K562 (cell line): Measurements from ENCODE around the gene NRG2. TPM values are rescaled to one million over a fixed set of nuclear protein-coding genes. Genes with fewer than 3 reads are reported as not detected.

Experiments used
- ATAC-seq: fragments of 200-7000 bp; cut with Tn5 transposase; 3 replicates; pipeline ENCODE4 v1.9.1; 2020; ENCODE audit warnings: moderate library complexity
- BruUV-seq: library from RNA; stranded (reverse); fragments of 400-500 nt; replicated peaks from 2 replicates; lab custom pipeline; 2021; lab: Mats Ljungman, UMichigan
- CTCF ChIA-PET: fragments of 300-600 bp; formaldehyde crosslinking; extraction: SDS; loops from one replicate; lab custom pipeline; 2021; ENCODE audit warnings: low intra/inter-chr PET ratio; lab: Yijun Ruan, JAX
- POLR2A ChIA-PET: fragments of 300-600, 350-650 bp; sonication (Branson Sonifier 250); formaldehyde crosslinking; extraction: SDS; loops from one replicate; lab custom pipeline; 2021; ENCODE audit warnings: antibody characterized with exemption, inconsistent platforms; lab: Yijun Ruan, JAX
- DNase-seq, 4 experiments: peaks; one replicate each; pipeline versions ENCODE4 v3.0.0 to v3.0.0-alpha.2; 2011 to 2018; ENCODE audit warnings: low spot score in 3 of 4, mixed read lengths in 3 of 4; ENCODE audit errors: extremely low read depth in 1 of 4
- FAIRE-seq: peaks from 2 replicates; lab custom pipeline; 2011; peaks lifted over from hg19 to GRCh38; lab: Jason Lieb, UNC
- H2AFZ ChIP-seq: 2 replicates; pipeline ENCODE4 v1.6.0; 2011; ENCODE audit warnings: low read depth, low read length, control low read depth, inconsistent platforms
- H3K27ac ChIP-seq: fragments of 200-600 bp; 3 replicates; pipeline ENCODE4 v1.8.0; 2011; ENCODE audit warnings: low read depth, mild to moderate bottlenecking, control low read depth, inconsistent platforms, low read length, moderate library complexity, mixed read lengths; ENCODE audit errors: extremely low read depth
- H3K27me3 ChIP-seq, 2 experiments: fragments of 300-600 bp in 1 of 2; 2 replicates in 1 of 2; 3 replicates in 1 of 2; pipeline versions ENCODE4 v1.6.0 to v1.8.0; 2011; ENCODE audit warnings: inconsistent platforms in 2 of 2, low read length in 2 of 2, mild to moderate bottlenecking in 1 of 2, mixed read lengths in 1 of 2, moderate library complexity in 1 of 2; ENCODE audit not compliant: control insufficient read depth in 2 of 2, insufficient read depth in 2 of 2
- H3K36me3 ChIP-seq: fragments of 300-600 bp; 3 replicates; pipeline ENCODE4 v1.8.0; 2011; ENCODE audit warnings: mild to moderate bottlenecking, low read length, inconsistent platforms; ENCODE audit not compliant: control insufficient read depth, insufficient read depth
- H3K4me1 ChIP-seq, 2 experiments: fragments of 200-600 bp in 1 of 2; replicated peaks in 1 of 2; 2 replicates in 1 of 2; 3 replicates in 1 of 2; pipeline versions ENCODE4 v1.5.1 to v1.8.0; 2011; ENCODE audit warnings: inconsistent platforms in 2 of 2, low read length in 2 of 2, mild to moderate bottlenecking in 1 of 2, mixed read lengths in 1 of 2, moderate library complexity in 1 of 2; ENCODE audit not compliant: control insufficient read depth in 2 of 2, insufficient read depth in 2 of 2
- H3K4me2 ChIP-seq: 2 replicates; pipeline ENCODE4 v1.6.1; 2011; ENCODE audit warnings: low read length, control low read depth, inconsistent platforms, mixed read lengths; ENCODE audit not compliant: insufficient read depth
- H3K4me3 ChIP-seq: fragments of 200-600 bp; sonication (generic), shearing (Covaris generic); 2 replicates; pipeline ENCODE4 v1.5.1; 2016; ENCODE audit warnings: control low read depth, inconsistent platforms
- H3K79me2 ChIP-seq: fragments of 200-600 bp; 3 replicates; pipeline ENCODE4 v1.8.0; 2011; ENCODE audit warnings: low read length, inconsistent platforms; ENCODE audit not compliant: control insufficient read depth, insufficient read depth
- H3K9ac ChIP-seq, 2 experiments: 2 replicates each; pipeline versions ENCODE4 v1.6.0 to v1.6.1; 2011; ENCODE audit warnings: low read depth in 2 of 2, low read length in 2 of 2, control low read depth in 1 of 2, inconsistent platforms in 1 of 2, mild to moderate bottlenecking in 1 of 2, mixed read lengths in 1 of 2; ENCODE audit not compliant: insufficient read depth in 1 of 2
- H3K9me1 ChIP-seq: one replicate; pipeline ENCODE4 v1.6.0; 2011; ENCODE audit warnings: inconsistent platforms, mild to moderate bottlenecking, low read length, moderate library complexity; ENCODE audit not compliant: control insufficient read depth, insufficient read depth
- H3K9me3 ChIP-seq: replicated peaks from 2 replicates; pipeline ENCODE4 v1.5.1; 2011; ENCODE audit warnings: low read depth, low read length, inconsistent platforms; ENCODE audit not compliant: control insufficient read depth, insufficient read depth
- H4K20me1 ChIP-seq: replicated peaks from 2 replicates; pipeline ENCODE4 v1.6.1; 2011; ENCODE audit warnings: low read length, inconsistent platforms, mixed read lengths; ENCODE audit not compliant: control insufficient read depth, insufficient read depth
- C11orf30 ChIP-seq: fragments of 450-650 bp; IDR thresholded peaks from 2 replicates; pipeline ENCODE4 v1.6.1; 2016; ENCODE audit warnings: low read depth, mild to moderate bottlenecking
- MAFG ChIP-seq: fragments of 450-650 bp; conservative IDR thresholded peaks from 2 replicates; pipeline ENCODE4 v1.6.1; 2016; ENCODE audit warnings: missing genetic modification characterization, missing compliant biosample characterization
- PBX2 ChIP-seq, 2 experiments: IDR thresholded peaks in 1 of 2; conservative IDR thresholded peaks in 1 of 2; 2 replicates each; pipeline ENCODE4 v1.6.1; 2016; ENCODE audit warnings: low read depth in 2 of 2, mild to moderate bottlenecking in 1 of 2, missing compliant biosample characterization in 1 of 2, missing genetic modification characterization in 1 of 2, moderate library complexity in 1 of 2
- ZNF316 ChIP-seq: fragments of 450-650 bp; IDR thresholded peaks from 2 replicates; pipeline ENCODE4 v1.6.1; 2016
- WGBS: fragments of 100-300 bp; shearing (Covaris generic); methylation state at CpG from one replicate; pipeline ENCODE4 v1.1.6; 2016; ENCODE audit warnings: low coverage, mixed read lengths; ENCODE audit not compliant: insufficient coverage; ENCODE audit errors: missing lambda C conversion rate; 5-methylcytosine and 5-hydroxymethylcytosine counted together
- in situ Hi-C: fragments of 300-500 bp; cut with MboI; formaldehyde crosslinking; loops from 4 replicates; pipeline ENCODE4 v1.15.0; 2018; ENCODE audit warnings: inconsistent platforms, mixed read lengths
- intact Hi-C: fragments of 100-400 bp; cut with micrococcal nuclease; formaldehyde crosslinking; loops from 2 replicates; pipeline ENCODE4 v1.14.2; 2022
- polyA plus RNA-seq, 8 experiments: library from polyadenylated mRNA; depleted of rRNA in 4 of 8; stranded (reverse) in 5 of 8; unstranded in 3 of 8; fragments of >200 nt; fragmentation: Nextera tagmentation in 2 of 8; fragmentation: Illumina TruSeq in 1 of 8; extraction: Ambion mirVana in 2 of 8; extraction: Trizol in 1 of 8; gene quantifications; 2 replicates each; pipeline versions ENCODE4 v1.2.1 to v1.2.3, GENCODE V29; 2011 to 2014; ENCODE audit warnings: inconsistent platforms in 1 of 8, missing spikeins in 1 of 8
- total RNA-seq, 7 experiments: library from RNA; depleted of rRNA in 6 of 7; stranded (reverse); fragments of >200 nt in 6 of 7; fragmentation: Illumina TruSeq in 2 of 7; extraction: Trizol in 2 of 7; gene quantifications; 2 replicates each; pipeline versions ENCODE4 v1.2.1 to v1.2.3, GENCODE V29; 2011 to 2021; ENCODE audit warnings: low replicate concordance in 1 of 7
- TF ChIP-seq, protein P1 (sequence below): sonication (generic); formaldehyde crosslinking; IDR thresholded peaks from 2 replicates; pipeline ENCODE4 v1.8.0; 2022; ENCODE audit warnings: mild to moderate bottlenecking, missing genetic modification reagents

The NRG2 gene
- total and polyA plus RNA-seq, 9 of the 15 experiments (the other 6 are each of a cell fraction or from before 2014, with no cell fraction given) = not detected

- TF ChIP-seq, protein P1, sequence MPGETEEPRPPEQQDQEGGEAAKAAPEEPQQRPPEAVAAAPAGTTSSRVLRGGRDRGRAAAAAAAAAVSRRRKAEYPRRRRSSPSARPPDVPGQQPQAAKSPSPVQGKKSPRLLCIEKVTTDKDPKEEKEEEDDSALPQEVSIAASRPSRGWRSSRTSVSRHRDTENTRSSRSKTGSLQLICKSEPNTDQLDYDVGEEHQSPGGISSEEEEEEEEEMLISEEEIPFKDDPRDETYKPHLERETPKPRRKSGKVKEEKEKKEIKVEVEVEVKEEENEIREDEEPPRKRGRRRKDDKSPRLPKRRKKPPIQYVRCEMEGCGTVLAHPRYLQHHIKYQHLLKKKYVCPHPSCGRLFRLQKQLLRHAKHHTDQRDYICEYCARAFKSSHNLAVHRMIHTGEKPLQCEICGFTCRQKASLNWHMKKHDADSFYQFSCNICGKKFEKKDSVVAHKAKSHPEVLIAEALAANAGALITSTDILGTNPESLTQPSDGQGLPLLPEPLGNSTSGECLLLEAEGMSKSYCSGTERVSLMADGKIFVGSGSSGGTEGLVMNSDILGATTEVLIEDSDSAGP (CRISPR knock-in tag) = no peak
Observed at GRCh38 chr5:139997276-139997675, 45.8 kb downstream of the NRG2 start (continued).

DNA sequence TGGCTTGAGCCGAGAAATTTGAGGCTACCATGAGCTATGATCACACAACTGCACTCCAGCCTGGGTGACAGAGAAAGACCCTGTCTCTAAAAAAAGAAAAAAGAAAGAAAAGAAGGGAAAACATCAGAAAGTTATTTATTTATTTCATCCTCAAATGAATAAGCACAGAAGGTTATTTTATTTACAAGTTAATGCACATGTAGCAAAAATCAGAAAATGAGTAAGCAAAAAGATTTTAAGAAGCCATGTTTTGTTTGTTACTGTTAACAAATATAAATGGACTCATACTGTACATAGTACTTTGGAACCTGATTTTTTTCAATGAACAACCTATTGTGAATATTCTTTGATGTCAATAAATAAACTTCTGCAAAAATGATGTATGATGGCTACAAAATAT, 47.2 kb downstream of the NRG2 start:
- intact Hi-C loops = no loop called here
- no peaks in the 10 kb centered on the region for H3K9me3 ChIP-seq

More for the DNA sequence above, 47.2 kb downstream of the NRG2 start:
- ATAC-seq (no peak), FAIRE-seq (no peak), DNase-seq (no peak)
- Histone ChIP-seq H3K4me1 (no peaks in the 10 kb centered on the region), H3K36me3 (no peaks in the 10 kb centered on the region), H3K9me1 (no peaks in the 10 kb centered on the region), H3K79me2 (no peaks in the 10 kb centered on the region), H4K20me1 (no peaks in the 10 kb centered on the region), H2AFZ (no peak overlapping the region), H3K9ac (no peak overlapping the region), H3K4me3 (no peak overlapping the region), H3K4me2 (no peak overlapping the region), H3K27me3 (peaks cover 21 to 24% of the 10 kb centered on the region in 2 experiments), H3K27ac (no peak overlapping the region)
- no TSS peak for BruUV-seq
- TF ChIP-seq C11orf30 (peak; percentile 54; the same call in 1 of the 2 replicates), ZNF316 (peak; percentile 83), PBX2 (CRISPR knock-in tag; IDR thresholded peaks at IDR 0.05; ENCODE audit: low read depth) (no peak), PBX2 (tag; conservative IDR thresholded peaks at IDR 0.05; ENCODE audit: low read depth) (no peak), MAFG (tag) (0 out of 2 replicates have a peak, but pooled peaks have one; percentile 39)
- CTCF ChIA-PET = no interaction called here
- WGBS = 0% methylated on average over 1 of the region's 1 CpG
- in situ Hi-C loops = no loop called here
- POLR2A ChIA-PET = no interaction called here
